Measurements from ENCODE around the gene ORAI3. TPM values are rescaled to one million over a fixed set of nuclear protein-coding genes. Genes with fewer than 3 reads are reported as not detected.
A peak's percentile ranks its signal among the peaks of the same experiment; 100 is the strongest.

Gene ORAI3
- total RNA-seq, 1 donor from 2014 or later: 10.2 TPM

GRCh38 chr16:30901201-30902028, 47.5 kb upstream of the ORAI3 start:
- Histone ChIP-seq H3K9ac (no peak overlapping the region), H3K79me2 (ENCODE audit: low read depth) (no peaks in the 10 kb centered on the region), H4K20me1 (ENCODE audit: low read depth) (no peaks in the 10 kb centered on the region), H3K9me3 (ENCODE audit: low read depth) (no peaks in the 10 kb centered on the region), H3K4me3 (peak overlapping the region; percentile 58), H3K27ac (no peak overlapping the region), H3K4me1 (no peaks in the 10 kb centered on the region), H3K27me3 (peaks cover 13% of the 10 kb centered on the region), H3F3A (ENCODE audit: low read depth) (peaks cover 39% of the 10 kb centered on the region), H2AFZ (replicated peaks) (peak overlapping the region; percentile 96), H3K36me3 (no peaks in the 10 kb centered on the region), H3K4me2 (peak overlapping the region; percentile 92)
- H3K4me3 Mint-ChIP-seq: peak overlapping the region; percentile 76
- H3K36me3 Mint-ChIP-seq: no peaks in the 10 kb centered on the region
- no peak overlapping the region for H3K27ac Mint-ChIP-seq
- H3K27me3 Mint-ChIP-seq (ENCODE audit: insufficient read depth, low read depth): peaks cover 10% of the 10 kb centered on the region
- no peaks in the 10 kb centered on the region for H3K9me3 Mint-ChIP-seq
- no peak for DNase-seq (ENCODE audit: low spot score)
- peaks cover 14% of the 10 kb centered on the region for H3K4me1 Mint-ChIP-seq
- no peak for TF ChIP-seq EZH2phosphoT487 (IDR thresholded peaks at IDR 0.05)
- no peak for TF ChIP-seq CTCF (IDR thresholded peaks at IDR 0.05)
- no peak for TF ChIP-seq EZH2 (IDR thresholded peaks at IDR 0.05)

GRCh38 chr16:30902029-30902972, 46.6 kb upstream of the ORAI3 start:
- peak overlapping the region; percentile 96 for H3K27ac Mint-ChIP-seq
- Histone ChIP-seq H4K20me1 (ENCODE audit: low read depth) (no peaks in the 10 kb centered on the region), H3K27ac (no peak overlapping the region), H3K27me3 (peaks cover 13% of the 10 kb centered on the region), H2AFZ (replicated peaks) (peak overlapping the region; percentile 96), H3K9ac (peak overlapping the region; percentile 52), H3K9me3 (ENCODE audit: low read depth) (no peaks in the 10 kb centered on the region), H3K4me1 (no peaks in the 10 kb centered on the region), H3K4me3 (peak overlapping the region; percentile 59), H3K79me2 (ENCODE audit: low read depth) (no peaks in the 10 kb centered on the region), H3F3A (ENCODE audit: low read depth) (peaks cover 33% of the 10 kb centered on the region), H3K4me2 (peak overlapping the region; percentile 92), H3K36me3 (no peaks in the 10 kb centered on the region)
- H3K4me3 Mint-ChIP-seq: peak overlapping the region; percentile 87
- peaks cover 9% of the 10 kb centered on the region for H3K4me1 Mint-ChIP-seq
- H3K36me3 Mint-ChIP-seq: no peaks in the 10 kb centered on the region
- H3K27me3 Mint-ChIP-seq (ENCODE audit: insufficient read depth, low read depth): peaks cover 8% of the 10 kb centered on the region
- peak; percentile 92 for DNase-seq (ENCODE audit: low spot score)
- no peaks in the 10 kb centered on the region for H3K9me3 Mint-ChIP-seq
- no peak for TF ChIP-seq EZH2 (IDR thresholded peaks at IDR 0.05)

- H3K36me3 ChIP-seq: no peaks in the 10 kb centered on the region
- H3K4me2 ChIP-seq: peak overlapping the region; percentile 82
- peak overlapping the region; percentile 87 for H3K4me3 Mint-ChIP-seq
- no peaks in the 10 kb centered on the region for H4K20me1 ChIP-seq (ENCODE audit: low read depth)
- DNase-seq (ENCODE audit: low spot score): no peak
- H3K27ac ChIP-seq: no peak overlapping the region
- peaks cover 15% of the 10 kb centered on the region for H3K4me1 Mint-ChIP-seq
- H3K27ac Mint-ChIP-seq: peak overlapping the region; percentile 74
- H3K4me1 ChIP-seq: no peaks in the 10 kb centered on the region
- no peaks in the 10 kb centered on the region for H3K36me3 Mint-ChIP-seq
- H3K9me3 Mint-ChIP-seq: no peaks in the 10 kb centered on the region
- no peaks in the 10 kb centered on the region for H3K79me2 ChIP-seq (ENCODE audit: low read depth)
- peaks cover 39% of the 10 kb centered on the region for H3F3A ChIP-seq (ENCODE audit: low read depth)
- no peak for TF ChIP-seq EZH2phosphoT487 (IDR thresholded peaks at IDR 0.05)
- no peak for TF ChIP-seq CTCF (IDR thresholded peaks at IDR 0.05)
- no peak for TF ChIP-seq EZH2 (IDR thresholded peaks at IDR 0.05)
- H3K9me3 ChIP-seq (ENCODE audit: low read depth): no peaks in the 10 kb centered on the region
- peaks cover 8% of the 10 kb centered on the region for H3K27me3 Mint-ChIP-seq (ENCODE audit: insufficient read depth, low read depth)
- no peak overlapping the region for H3K4me3 ChIP-seq
- peaks cover 13% of the 10 kb centered on the region for H3K27me3 ChIP-seq
- no peak overlapping the region for H3K9ac ChIP-seq
- no peak overlapping the region for H2AFZ ChIP-seq (replicated peaks)
Observed at GRCh38 chr16:30903002-30903401, 45.9 kb upstream of the ORAI3 start.
